GM12801 (cell line): Measurements from ENCODE around the gene PEX16.

Source experiments
- TF ChIP-seq, protein P1 (sequence below): IDR thresholded peaks from one replicate; pipeline ENCODE4 v1.5.1; 2011; ENCODE audit warnings: control low read depth; ENCODE audit not compliant: insufficient read length; ENCODE audit errors: extremely low read depth

The PEX16 gene

DNA sequence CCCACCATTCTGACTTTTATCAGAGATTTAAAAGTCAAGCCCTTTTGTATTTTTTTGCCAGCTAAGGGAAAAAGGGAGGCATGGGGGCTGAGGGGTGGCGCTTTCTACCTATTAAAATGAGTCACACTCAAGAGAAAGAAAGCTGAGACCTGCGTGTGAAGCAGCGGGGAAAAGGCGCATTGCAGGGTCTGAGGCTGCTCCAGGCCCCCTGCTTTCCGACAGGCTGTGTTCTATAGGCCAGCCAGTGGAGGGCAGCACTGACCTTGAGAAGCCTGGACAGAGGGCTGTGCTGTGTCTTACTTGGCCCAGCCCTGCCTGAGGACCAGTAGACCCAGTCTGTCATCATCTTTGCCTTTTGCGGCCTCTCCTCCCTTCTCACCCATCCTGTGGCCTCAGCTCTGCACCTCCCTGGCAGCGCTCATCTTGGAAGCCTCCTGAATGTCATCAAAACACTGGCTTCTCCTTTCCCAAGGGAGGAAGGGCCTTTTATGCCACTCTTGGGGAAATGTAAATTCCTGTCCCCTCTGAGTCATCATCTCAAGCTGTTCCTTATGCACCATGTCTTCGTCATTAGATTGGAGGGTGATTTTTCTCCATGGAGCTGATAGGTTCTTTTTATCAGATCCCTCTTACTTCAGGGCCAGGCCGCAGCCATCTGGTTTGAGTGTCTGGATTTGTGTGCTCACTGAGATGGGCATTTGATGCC lies 44.9 kb downstream of the PEX16 start:
- TF ChIP-seq, protein P1, sequence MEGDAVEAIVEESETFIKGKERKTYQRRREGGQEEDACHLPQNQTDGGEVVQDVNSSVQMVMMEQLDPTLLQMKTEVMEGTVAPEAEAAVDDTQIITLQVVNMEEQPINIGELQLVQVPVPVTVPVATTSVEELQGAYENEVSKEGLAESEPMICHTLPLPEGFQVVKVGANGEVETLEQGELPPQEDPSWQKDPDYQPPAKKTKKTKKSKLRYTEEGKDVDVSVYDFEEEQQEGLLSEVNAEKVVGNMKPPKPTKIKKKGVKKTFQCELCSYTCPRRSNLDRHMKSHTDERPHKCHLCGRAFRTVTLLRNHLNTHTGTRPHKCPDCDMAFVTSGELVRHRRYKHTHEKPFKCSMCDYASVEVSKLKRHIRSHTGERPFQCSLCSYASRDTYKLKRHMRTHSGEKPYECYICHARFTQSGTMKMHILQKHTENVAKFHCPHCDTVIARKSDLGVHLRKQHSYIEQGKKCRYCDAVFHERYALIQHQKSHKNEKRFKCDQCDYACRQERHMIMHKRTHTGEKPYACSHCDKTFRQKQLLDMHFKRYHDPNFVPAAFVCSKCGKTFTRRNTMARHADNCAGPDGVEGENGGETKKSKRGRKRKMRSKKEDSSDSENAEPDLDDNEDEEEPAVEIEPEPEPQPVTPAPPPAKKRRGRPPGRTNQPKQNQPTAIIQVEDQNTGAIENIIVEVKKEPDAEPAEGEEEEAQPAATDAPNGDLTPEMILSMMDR = no peak

DNA sequence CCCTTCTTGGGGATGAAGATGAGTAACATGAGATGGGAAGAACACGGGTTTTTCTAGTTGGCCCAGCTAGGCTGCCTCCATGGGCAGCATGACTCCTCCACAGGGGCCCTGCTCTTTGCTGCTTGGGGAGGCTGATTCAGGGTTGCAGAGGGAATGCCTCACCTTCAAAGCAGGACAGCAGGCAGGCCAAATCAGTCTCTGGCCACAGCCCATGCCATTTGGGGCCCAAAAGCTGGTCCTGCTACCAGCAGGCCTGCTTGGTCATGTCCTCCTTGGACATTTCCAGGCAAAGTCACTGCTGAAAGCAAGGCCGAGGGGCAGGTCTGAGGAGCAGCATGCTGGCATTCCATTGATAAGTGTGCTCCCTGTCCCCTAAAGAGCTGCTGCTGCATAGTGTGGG lies 46.0 kb downstream of the PEX16 start:
- TF ChIP-seq, protein P1 = no peak

DNA sequence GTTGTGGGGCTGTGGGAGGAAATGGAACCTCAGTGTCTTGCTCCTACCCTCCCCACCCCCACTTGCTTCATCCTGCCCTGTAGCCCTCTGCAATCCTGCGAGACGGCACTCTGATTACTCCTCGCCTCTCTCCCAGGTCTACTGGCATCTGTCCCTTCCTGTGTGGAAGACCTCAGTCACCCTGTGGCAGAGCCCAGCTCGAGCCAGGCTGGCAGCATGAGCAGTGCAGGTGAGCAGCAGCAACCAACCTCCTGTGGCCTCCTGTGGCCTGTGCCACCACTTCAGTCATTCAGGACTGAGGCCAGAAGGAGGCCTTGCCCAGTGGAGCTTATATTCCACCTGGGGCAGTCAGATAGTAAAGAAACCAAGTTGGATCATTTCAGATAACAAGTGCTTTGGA lies 47.0 kb downstream of the PEX16 start:
- TF ChIP-seq, protein P1 = no peak

DNA sequence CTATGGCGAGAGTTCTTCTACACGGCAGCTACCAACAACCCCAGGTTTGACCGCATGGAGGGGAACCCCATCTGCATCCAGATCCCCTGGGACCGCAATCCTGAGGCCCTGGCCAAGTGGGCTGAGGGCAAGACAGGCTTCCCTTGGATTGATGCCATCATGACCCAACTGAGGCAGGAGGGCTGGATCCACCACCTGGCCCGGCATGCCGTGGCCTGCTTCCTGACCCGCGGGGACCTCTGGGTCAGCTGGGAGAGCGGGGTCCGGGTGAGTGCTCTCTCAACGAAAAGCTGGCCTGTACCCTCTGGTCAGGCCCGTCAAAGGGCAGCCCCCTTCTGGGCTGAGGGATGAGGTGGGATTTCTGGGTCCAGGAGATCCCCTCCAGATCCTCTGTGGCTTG lies 48.1 kb downstream of the PEX16 start:
- TF ChIP-seq, protein P1 = no peak

DNA sequence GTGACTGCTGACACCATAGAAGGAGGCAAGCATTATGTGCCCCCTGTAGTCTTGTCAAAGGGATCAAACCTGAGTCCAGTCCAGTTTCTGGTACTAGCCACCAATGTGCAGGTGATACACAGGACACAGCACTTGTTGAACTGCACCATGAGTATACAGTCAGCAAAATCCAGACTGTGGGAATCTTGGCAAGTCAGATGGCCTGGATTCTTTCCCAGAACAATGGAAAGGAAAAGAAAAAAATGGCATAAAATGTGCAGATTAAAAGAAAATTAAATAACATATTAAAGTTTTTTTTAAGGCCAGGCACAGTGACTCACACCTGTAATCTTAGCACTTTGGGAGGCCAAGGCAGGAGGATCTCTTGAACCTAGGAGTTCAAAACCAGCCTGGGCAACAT lies 53.6 kb downstream of the PEX16 start:
- TF ChIP-seq, protein P1 = no peak

DNA sequence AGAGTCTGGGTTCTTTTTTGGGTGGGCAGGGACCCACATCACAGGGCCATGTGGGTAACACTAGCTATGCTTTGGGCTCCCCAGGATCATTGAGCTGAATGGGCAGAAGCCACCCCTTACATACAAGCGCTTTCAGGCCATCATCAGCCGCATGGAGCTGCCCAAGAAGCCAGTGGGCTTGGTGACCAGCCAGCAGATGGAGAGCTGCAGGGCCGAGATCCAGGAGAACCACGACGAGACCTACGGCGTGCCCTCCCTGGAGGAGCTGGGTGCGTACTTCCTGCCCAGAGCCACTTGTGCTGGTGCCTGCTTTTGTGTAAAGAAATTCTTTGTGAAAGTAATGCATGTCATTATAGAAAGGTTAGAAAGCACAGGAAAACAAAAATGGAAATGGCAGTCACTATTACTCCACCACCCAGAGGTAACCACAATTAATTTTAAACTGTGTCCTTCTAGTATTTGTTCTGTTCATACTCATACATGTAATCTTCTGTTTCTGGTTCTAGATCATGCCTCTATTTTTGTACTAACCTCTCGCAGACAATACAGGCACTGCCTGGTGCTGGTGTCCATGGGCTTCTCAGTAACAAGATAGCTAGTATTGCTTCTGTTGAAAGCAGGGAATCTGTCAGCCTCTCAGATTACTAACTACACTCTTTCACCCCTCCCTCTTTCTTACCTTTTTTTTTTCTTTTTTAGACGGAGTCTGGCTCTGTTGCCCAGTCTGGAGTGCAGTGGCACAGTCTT lies 56.7 kb downstream of the PEX16 start:
- TF ChIP-seq, protein P1 = no peak

DNA sequence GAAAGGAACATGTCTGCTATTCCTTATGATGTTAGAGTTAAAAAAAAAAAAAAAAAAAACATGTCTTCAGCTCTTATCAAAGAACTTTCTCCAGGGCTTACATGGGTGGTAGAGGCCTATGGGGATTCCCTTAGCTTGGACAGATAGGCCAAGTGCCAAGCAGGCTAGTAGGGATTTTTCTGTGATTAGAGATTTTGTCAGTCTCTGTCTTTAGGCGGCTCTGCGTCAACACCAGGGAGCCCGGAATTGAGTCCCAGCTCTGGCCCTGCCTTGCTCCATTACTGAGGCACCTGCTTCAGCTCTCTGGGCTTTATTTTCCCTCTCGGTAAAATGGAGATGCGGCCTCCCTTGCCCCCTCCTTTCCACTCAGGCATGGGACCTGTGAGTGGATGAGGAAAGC lies 57.3 kb downstream of the PEX16 start:
- TF ChIP-seq, protein P1 = no peak
